ENCODE data around the gene CMTM5.
"Not testable (repeated sequence)": the region's sequence is repeated elsewhere in the genome, so short reads cannot be mapped to it uniquely, and the experiment has no call there.

Gene CMTM5

DNA sequence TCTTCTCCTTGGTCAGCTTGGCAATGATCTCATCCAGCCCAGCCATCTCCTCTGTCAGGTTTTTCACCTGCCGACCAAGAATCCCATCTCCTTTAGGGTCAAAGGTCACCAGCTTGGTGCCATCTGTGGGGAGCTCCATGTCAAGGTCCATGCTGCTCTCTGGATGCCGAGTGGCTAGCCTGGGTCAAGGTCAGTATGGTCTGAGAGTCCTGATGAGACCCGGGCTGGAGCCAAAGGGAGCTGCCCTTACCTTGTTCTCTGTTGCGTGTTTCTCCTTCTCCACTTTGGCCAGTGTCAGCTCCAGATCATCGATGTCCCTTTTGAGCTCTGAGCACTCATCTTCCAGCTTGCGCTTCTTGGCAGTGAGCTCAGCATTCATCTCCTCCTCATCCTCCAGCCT, 46.8 kb downstream of the CMTM5 start:
- H3K4me3 ChIP-seq (ENCODE audit: low read depth, low read length), result no peak overlapping the region
- no peak for DNase-seq (ENCODE audit: low read depth)
- TF ChIP-seq, protein P1, sequence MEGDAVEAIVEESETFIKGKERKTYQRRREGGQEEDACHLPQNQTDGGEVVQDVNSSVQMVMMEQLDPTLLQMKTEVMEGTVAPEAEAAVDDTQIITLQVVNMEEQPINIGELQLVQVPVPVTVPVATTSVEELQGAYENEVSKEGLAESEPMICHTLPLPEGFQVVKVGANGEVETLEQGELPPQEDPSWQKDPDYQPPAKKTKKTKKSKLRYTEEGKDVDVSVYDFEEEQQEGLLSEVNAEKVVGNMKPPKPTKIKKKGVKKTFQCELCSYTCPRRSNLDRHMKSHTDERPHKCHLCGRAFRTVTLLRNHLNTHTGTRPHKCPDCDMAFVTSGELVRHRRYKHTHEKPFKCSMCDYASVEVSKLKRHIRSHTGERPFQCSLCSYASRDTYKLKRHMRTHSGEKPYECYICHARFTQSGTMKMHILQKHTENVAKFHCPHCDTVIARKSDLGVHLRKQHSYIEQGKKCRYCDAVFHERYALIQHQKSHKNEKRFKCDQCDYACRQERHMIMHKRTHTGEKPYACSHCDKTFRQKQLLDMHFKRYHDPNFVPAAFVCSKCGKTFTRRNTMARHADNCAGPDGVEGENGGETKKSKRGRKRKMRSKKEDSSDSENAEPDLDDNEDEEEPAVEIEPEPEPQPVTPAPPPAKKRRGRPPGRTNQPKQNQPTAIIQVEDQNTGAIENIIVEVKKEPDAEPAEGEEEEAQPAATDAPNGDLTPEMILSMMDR (conservative IDR thresholded peaks at IDR 0.05; ENCODE audit: low read depth, low read length), result no peak

DNA sequence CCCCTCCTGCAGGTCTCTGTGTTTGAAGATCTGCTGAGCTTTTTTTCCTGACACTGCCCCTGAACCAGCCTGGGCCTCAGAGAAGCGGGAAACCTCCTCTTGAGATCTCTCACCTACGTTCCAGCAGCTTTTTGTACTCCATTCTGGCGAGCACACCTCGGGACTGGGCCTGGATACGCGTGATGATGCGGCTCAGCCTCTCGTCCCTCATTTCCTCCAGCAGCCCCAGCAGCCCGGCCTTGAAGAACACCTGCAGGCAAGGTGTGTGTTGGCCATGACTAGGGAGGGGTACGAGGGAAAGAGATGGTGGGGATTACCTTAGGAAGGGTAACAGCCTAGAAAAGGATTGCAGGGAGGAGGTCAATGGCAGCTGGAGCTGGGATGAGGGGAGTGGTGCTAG, 48.3 kb downstream of the CMTM5 start:
- TF ChIP-seq, protein P1 (conservative IDR thresholded peaks at IDR 0.05; ENCODE audit: low read depth, low read length), result no peak
- DNase-seq (ENCODE audit: low read depth), result no peak
- H3K4me3 ChIP-seq (ENCODE audit: low read depth, low read length), result no peak overlapping the region

DNA sequence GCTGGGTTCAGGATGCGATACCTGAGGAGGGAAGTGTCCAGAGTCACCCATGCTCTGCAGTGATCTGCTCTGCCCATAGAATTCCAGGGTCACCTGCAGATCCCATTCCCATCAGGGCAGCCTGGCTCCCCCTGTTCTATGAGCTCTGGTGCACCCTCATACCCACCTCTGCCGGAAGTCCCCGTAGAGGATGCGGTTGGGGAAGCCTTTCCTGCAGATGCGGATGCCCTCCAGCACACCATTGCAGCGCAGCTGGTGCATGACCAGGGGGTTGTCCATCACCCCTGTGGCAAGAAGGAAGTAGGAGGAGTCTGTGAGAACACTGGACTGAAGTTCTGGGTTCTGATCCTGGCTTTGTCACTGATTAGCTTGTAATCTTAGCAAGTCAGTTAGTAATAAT, 49.0 kb downstream of the CMTM5 start:
- not testable (repeated sequence) for H3K4me3 ChIP-seq (ENCODE audit: low read depth, low read length); DNase-seq (ENCODE audit: low read depth)

GRCh38 chr14:23428686-23429495, 52.0 kb downstream of the CMTM5 start:
- TF ChIP-seq, protein P1 (conservative IDR thresholded peaks at IDR 0.05; ENCODE audit: low read depth, low read length), result no peak
- DNase-seq (ENCODE audit: low read depth), result no peak
- no peak overlapping the region for H3K4me3 ChIP-seq (ENCODE audit: low read depth, low read length)

Data from choroid plexus epithelial cell (primary cell).